HCT116 (cell line): ENCODE data around the gene GAS2. TPM values are rescaled to one million over a fixed set of nuclear protein-coding genes. Genes with fewer than 3 reads are reported as not detected.

ENCODE experiments used
- ATAC-seq: fragments of 200-7000 bp; cut with Tn5 transposase; 2 replicates; pipeline ENCODE4 v1.9.1; 2020; ENCODE audit warnings: mild to moderate bottlenecking, moderate library complexity
- BruUV-seq: library from RNA; stranded (reverse); fragments of 400-500 nt; replicated peaks from 2 replicates; lab custom pipeline; 2021; lab: Mats Ljungman, UMichigan
- CTCF ChIA-PET: fragments of 300-600 bp; sonication (Branson Sonifier 250); formaldehyde crosslinking; loops from one replicate; lab custom pipeline; 2021; ENCODE audit warnings: antibody characterized with exemption; lab: Charles Lee
- POLR2A ChIA-PET: fragments of 300-600, 350-600 bp; sonication (Branson Sonifier 250); formaldehyde crosslinking; loops from one replicate; lab custom pipeline; 2021; ENCODE audit warnings: antibody characterized with exemption; lab: Charles Lee
- RAD21 ChIA-PET, 2 experiments: fragments of 300-600 bp; sonication (Branson Sonifier 250); formaldehyde crosslinking; loops; one replicate each; lab custom pipeline; 2023; ENCODE audit warnings: low total read pairs in 2 of 2; ENCODE audit not compliant: uncharacterized antibody in 2 of 2, unreplicated experiment in 2 of 2, low non-redundant PET in 1 of 2; lab: Charles Lee
- DNase-seq: peaks from one replicate; pipeline ENCODE4 v3.0.0-alpha.2; 2010; ENCODE audit warnings: low read depth, low spot score
- H2AFZ ChIP-seq: fragments of 200-600 bp; shearing (Covaris generic), sonication (generic); 2 replicates; pipeline ENCODE4 v1.6.1; 2017; ENCODE audit warnings: low read depth, mixed run types, mixed read lengths, antibody characterized with exemption, low read length; ENCODE audit not compliant: poor library complexity, severe bottlenecking
- H3K27ac ChIP-seq: 2 replicates; pipeline ENCODE4 v1.5.1; 2012; ENCODE audit warnings: low read depth, low read length
- H3K27me3 ChIP-seq: fragments of 200-600 bp; sonication (generic); 2 replicates; pipeline ENCODE4 v1.6.1; 2016; ENCODE audit warnings: mixed run types, low read length, mixed read lengths; ENCODE audit not compliant: insufficient read depth
- H3K36me3 ChIP-seq, 2 experiments: fragments of 200-500 bp in 1 of 2; fragments of 200-600 bp in 1 of 2; sonication (Bioruptor generic) in 1 of 2; sonication (generic) in 1 of 2; 2 replicates each; pipeline versions ENCODE4 v1.5.1 to v1.6.1; 2014 to 2016; ENCODE audit warnings: low read length in 2 of 2, inconsistent platforms in 1 of 2, mixed read lengths in 1 of 2, mixed run types in 1 of 2; ENCODE audit not compliant: insufficient read depth in 2 of 2, control insufficient read depth in 1 of 2
- H3K4me1 ChIP-seq, 2 experiments: fragments of 200-600 bp in 1 of 2; sonication (generic) in 1 of 2; 2 replicates each; pipeline versions ENCODE4 v1.5.1 to v1.6.1; 2012 to 2017; ENCODE audit warnings: low read length in 2 of 2, inconsistent platforms in 1 of 2, mild to moderate bottlenecking in 1 of 2, mixed read lengths in 1 of 2, mixed run types in 1 of 2, moderate library complexity in 1 of 2; ENCODE audit not compliant: insufficient read depth in 2 of 2, control insufficient read depth in 1 of 2
- H3K4me2 ChIP-seq: fragments of 200-600 bp; sonication (generic); 2 replicates; pipeline ENCODE4 v1.6.1; 2017; ENCODE audit warnings: mixed run types, low read length, mixed read lengths
- H3K4me3 ChIP-seq, 2 experiments: fragments of 200-600 bp in 1 of 2; sonication (generic) in 1 of 2; replicated peaks in 1 of 2; 2 replicates each; pipeline ENCODE4 v1.5.1; 2011 to 2016; ENCODE audit warnings: low read length in 2 of 2, control low read depth in 1 of 2, low read depth in 1 of 2, mild to moderate bottlenecking in 1 of 2, mixed read lengths in 1 of 2, mixed run types in 1 of 2
- H3K79me2 ChIP-seq: fragments of 200-600 bp; sonication (generic); 2 replicates; pipeline ENCODE4 v1.6.1; 2017; ENCODE audit warnings: mild to moderate bottlenecking, mixed run types, low read length, moderate library complexity, mixed read lengths; ENCODE audit not compliant: insufficient read depth
- H3K9ac ChIP-seq: fragments of 200-600 bp; sonication (generic); 2 replicates; pipeline ENCODE4 v1.6.1; 2016; ENCODE audit warnings: low read length, mixed read lengths
- H3K9me2 ChIP-seq: fragments of 200-600 bp; sonication (generic), shearing (Covaris generic); 2 replicates; pipeline ENCODE4 v1.6.1; 2017; ENCODE audit warnings: mixed run types, mild to moderate bottlenecking, moderate library complexity; ENCODE audit not compliant: insufficient read depth
- H3K9me3 ChIP-seq, 2 experiments: fragments of 200-500 bp in 1 of 2; fragments of 200-600 bp in 1 of 2; sonication (Bioruptor generic) in 1 of 2; sonication (generic) in 1 of 2; 2 replicates each; pipeline ENCODE4 v1.6.1; 2014 to 2017; ENCODE audit warnings: low read length in 2 of 2, mixed read lengths in 2 of 2, inconsistent platforms in 1 of 2, low read depth in 1 of 2, mild to moderate bottlenecking in 1 of 2, mixed run types in 1 of 2, moderate library complexity in 1 of 2; ENCODE audit not compliant: control insufficient read depth in 1 of 2, insufficient read depth in 1 of 2
- H4K20me1 ChIP-seq: fragments of 200-600 bp; sonication (generic), shearing (Covaris generic); 2 replicates; pipeline ENCODE4 v1.6.1; 2017; ENCODE audit warnings: mixed run types, mild to moderate bottlenecking, moderate library complexity; ENCODE audit not compliant: insufficient read depth
- CBX3 ChIP-seq: IDR thresholded peaks from 2 replicates; pipeline ENCODE4 v1.6.1; 2012; ENCODE audit warnings: low read depth
- EGR1 ChIP-seq: IDR thresholded peaks from 2 replicates; pipeline ENCODE4 v1.6.1; 2012; ENCODE audit warnings: low read depth
- ELF1 ChIP-seq: IDR thresholded peaks from 2 replicates; pipeline ENCODE4 v1.6.1; 2012; ENCODE audit warnings: low read depth, borderline replicate concordance
- EZH2 ChIP-seq: fragments of 200-600 bp; sonication (generic); IDR thresholded peaks from 2 replicates; pipeline ENCODE4 v1.6.1; 2017; ENCODE audit warnings: antibody characterized with exemption, mixed run types
- FOSL1 ChIP-seq: IDR thresholded peaks from 2 replicates; pipeline ENCODE4 v1.6.1; 2012; ENCODE audit warnings: low read depth
- JUND ChIP-seq: IDR thresholded peaks from 2 replicates; pipeline ENCODE4 v1.6.1; 2012
- SIN3A ChIP-seq: IDR thresholded peaks from 2 replicates; pipeline ENCODE4 v1.6.1; 2012; ENCODE audit warnings: low read depth
- SP1 ChIP-seq: IDR thresholded peaks from 2 replicates; pipeline ENCODE4 v1.6.1; 2012; ENCODE audit warnings: low read depth
- YY1 ChIP-seq: IDR thresholded peaks from 2 replicates; pipeline ENCODE4 v1.6.1; 2011; ENCODE audit warnings: low read length, low read depth, moderate library complexity, mild to moderate bottlenecking; ENCODE audit not compliant: insufficient replicate concordance; ENCODE audit errors: extremely low read depth
- intact Hi-C: fragments of 100-400 bp; cut with micrococcal nuclease; formaldehyde crosslinking; loops from 2 replicates; pipeline ENCODE4 v1.10.0; 2022
- total RNA-seq: library from RNA; stranded (reverse); gene quantifications from one replicate; pipeline ENCODE4 v1.2.1, GENCODE V29; 2021; ENCODE audit not compliant: unreplicated experiment
- TF ChIP-seq, protein P1 (sequence below): IDR thresholded peaks from 2 replicates; pipeline ENCODE4 v1.6.1; 2012
- TF ChIP-seq, protein P2 (sequence below), 3 experiments: fragments of 200-600 bp in 1 of 3; sonication (generic) in 1 of 3; IDR thresholded peaks in 2 of 3; conservative IDR thresholded peaks in 1 of 3; 2 replicates each; pipeline ENCODE4 v1.5.1; 2012 to 2017; ENCODE audit warnings: low read depth in 2 of 3, low read length in 2 of 3, antibody characterized with exemption in 1 of 3, borderline replicate concordance in 1 of 3, control low read depth in 1 of 3, mild to moderate bottlenecking in 1 of 3, mixed read lengths in 1 of 3, mixed run types in 1 of 3, moderate library complexity in 1 of 3; ENCODE audit not compliant: insufficient read depth in 1 of 3

The GAS2 gene
- total RNA-seq, 1 experiment from 2014 or later: not detected

DNA sequence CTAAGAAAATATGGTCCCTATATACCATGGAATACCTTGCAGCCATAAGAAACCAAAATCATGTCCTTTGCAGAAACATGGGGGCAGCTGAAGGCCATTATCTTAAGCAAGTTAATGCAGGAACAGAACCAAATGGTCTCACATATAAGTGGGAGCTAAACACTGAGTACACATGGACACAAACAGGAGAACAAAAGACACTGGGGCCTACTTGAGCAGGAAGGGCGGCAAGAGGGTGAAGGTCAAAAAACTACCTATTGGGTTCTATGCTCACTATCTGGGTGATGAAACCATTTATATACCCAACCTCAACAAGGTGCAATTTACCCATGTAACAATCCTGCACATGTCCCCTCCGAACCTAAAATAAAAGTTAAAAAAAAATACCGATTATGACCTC lies 22.5 kb downstream of the GAS2 start:
- TF ChIP-seq ELF1 (no peak), JUND (no peak), SIN3A (no peak), SP1 (no peak), EZH2 (no peak), YY1 (no peak), FOSL1 (no peak), EGR1 (no peak), CBX3 (no peak)
- TF ChIP-seq, protein P1, sequence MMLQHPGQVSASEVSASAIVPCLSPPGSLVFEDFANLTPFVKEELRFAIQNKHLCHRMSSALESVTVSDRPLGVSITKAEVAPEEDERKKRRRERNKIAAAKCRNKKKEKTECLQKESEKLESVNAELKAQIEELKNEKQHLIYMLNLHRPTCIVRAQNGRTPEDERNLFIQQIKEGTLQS: no peak
- TF ChIP-seq, protein P2, sequence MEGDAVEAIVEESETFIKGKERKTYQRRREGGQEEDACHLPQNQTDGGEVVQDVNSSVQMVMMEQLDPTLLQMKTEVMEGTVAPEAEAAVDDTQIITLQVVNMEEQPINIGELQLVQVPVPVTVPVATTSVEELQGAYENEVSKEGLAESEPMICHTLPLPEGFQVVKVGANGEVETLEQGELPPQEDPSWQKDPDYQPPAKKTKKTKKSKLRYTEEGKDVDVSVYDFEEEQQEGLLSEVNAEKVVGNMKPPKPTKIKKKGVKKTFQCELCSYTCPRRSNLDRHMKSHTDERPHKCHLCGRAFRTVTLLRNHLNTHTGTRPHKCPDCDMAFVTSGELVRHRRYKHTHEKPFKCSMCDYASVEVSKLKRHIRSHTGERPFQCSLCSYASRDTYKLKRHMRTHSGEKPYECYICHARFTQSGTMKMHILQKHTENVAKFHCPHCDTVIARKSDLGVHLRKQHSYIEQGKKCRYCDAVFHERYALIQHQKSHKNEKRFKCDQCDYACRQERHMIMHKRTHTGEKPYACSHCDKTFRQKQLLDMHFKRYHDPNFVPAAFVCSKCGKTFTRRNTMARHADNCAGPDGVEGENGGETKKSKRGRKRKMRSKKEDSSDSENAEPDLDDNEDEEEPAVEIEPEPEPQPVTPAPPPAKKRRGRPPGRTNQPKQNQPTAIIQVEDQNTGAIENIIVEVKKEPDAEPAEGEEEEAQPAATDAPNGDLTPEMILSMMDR (IDR thresholded peaks at IDR 0.05 in 2 of 3, conservative IDR thresholded peaks at IDR 0.05 in 1 of 3; ENCODE audit: borderline replicate concordance in 1 of 3, insufficient read depth in 1 of 3, low read depth in 2 of 3, low read length in 2 of 3): no peak
- Histone ChIP-seq H3K79me2 (no peaks in the 10 kb centered on the region), H3K9me2 (no peaks in the 10 kb centered on the region), H4K20me1 (no peaks in the 10 kb centered on the region), H3K36me3 (no peaks in the 10 kb centered on the region), H3K27ac (no peak overlapping the region), H3K9me3 (no peaks in the 10 kb centered on the region), H2AFZ (no peak overlapping the region), H3K4me2 (no peak overlapping the region), H3K4me1 (no peaks in the 10 kb centered on the region), H3K27me3 (peaks cover 8% of the 10 kb centered on the region; the same call in 1 of the 2 replicates), H3K9ac (no peak overlapping the region), H3K4me3 (no peak overlapping the region)
- intact Hi-C loops: no loop called here
- DNase-seq (no peak), ATAC-seq (no peak)
- CTCF ChIA-PET: no interaction called here
- POLR2A ChIA-PET: no interaction called here
- no TSS peak for BruUV-seq
- RAD21 ChIA-PET: no interaction called here
